Esophagus squamous epithelium (tissue), 4 donors: Measurements from ENCODE around the gene EXOSC7.

ENCODE experiments used
- CTCF ChIP-seq, 6 experiments: fragments of 450-650 bp in 4 of 6; fragments of 200-600 bp in 2 of 6; sonication (generic) in 2 of 6; IDR thresholded peaks; one replicate each; pipeline ENCODE4 v1.5.1; 2016 to 2019; ENCODE audit warnings: antibody characterized with exemption in 6 of 6, mild to moderate bottlenecking in 4 of 6, moderate library complexity in 4 of 6
- POLR2A ChIP-seq, 4 donors: fragments of 450-650 bp; IDR thresholded peaks; one replicate each; pipeline ENCODE4 v1.6.1; 2017; ENCODE audit warnings: antibody characterized with exemption in 4 of 4, mild to moderate bottlenecking in 4 of 4, moderate library complexity in 3 of 4

DNA sequence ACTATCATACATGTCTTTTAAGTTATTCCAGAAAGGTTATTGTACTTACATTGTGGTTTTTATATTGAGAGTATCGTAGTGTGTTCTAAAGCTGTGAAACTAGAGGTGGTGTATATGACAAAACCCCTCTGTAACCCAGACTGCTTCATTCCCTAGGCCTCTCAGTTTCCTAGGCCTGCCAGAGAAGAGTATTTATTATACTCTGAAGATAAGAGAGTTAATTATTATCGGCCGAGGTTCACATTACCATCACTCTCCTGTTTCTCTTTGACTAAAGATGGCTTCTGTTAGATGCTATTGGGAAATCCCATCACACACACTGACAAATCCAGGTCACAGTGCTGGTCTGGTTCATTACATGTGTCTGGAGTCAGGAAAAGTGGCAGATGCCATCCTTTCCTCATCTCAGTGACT is 20.5 kb downstream of the EXOSC7 start:
- TF ChIP-seq CTCF (IDR thresholded peaks at IDR 0.05) (no peak), POLR2A (IDR thresholded peaks at IDR 0.05) (no peak)
